Body of pancreas (tissue), 4 donors: Measurements from ENCODE around the gene EPHB1. TPM values are rescaled to one million over a fixed set of nuclear protein-coding genes. Genes with fewer than 3 reads are reported as not detected.
"Not testable (repeated sequence)": the region's sequence is repeated elsewhere in the genome, so short reads cannot be mapped to it uniquely, and the experiment has no call there.

Experiments
- ATAC-seq: fragments of 150-250 bp; one replicate; pipeline ENCODE4 v1.9.1; 2016
- DNase-seq, 4 donors: peaks; one replicate each; pipeline ENCODE4 v3.0.0-alpha.2; 2019
- H3K27ac ChIP-seq, 4 donors: fragments of 200-600 bp; sonication (generic); 1 replicate in 3 of 4; 2 replicates in 1 of 4; pipeline versions ENCODE4 v1.5.1 to v1.6.1; 2016 to 2019; ENCODE audit warnings: mild to moderate bottlenecking in 1 of 4, mixed read lengths in 1 of 4, moderate library complexity in 1 of 4
- H3K27me3 ChIP-seq, 2 donors: fragments of 200-600 bp; sonication (generic); one replicate each; pipeline ENCODE4 v1.6.0; 2016; ENCODE audit warnings: mild to moderate bottlenecking in 1 of 2
- H3K36me3 ChIP-seq, 2 donors: fragments of 200-600 bp; sonication (generic); replicated peaks in 1 of 2; 2 replicates each; pipeline ENCODE4 v1.5.1; 2016; ENCODE audit warnings: low read depth in 2 of 2; ENCODE audit not compliant: insufficient read depth in 1 of 2
- H3K4me1 ChIP-seq: fragments of 200-600 bp; sonication (generic); one replicate; pipeline ENCODE4 v1.6.0; 2016
- H3K4me3 ChIP-seq, 2 donors: fragments of 200-600 bp; sonication (generic); 1 replicate in 1 of 2; 2 replicates in 1 of 2; pipeline ENCODE4 v1.5.1; 2016 to 2019
- H3K9me3 ChIP-seq, 3 donors: fragments of 200-600 bp; sonication (generic); 1 replicate in 2 of 3; 2 replicates in 1 of 3; pipeline ENCODE4 v1.5.1; 2016
- POLR2A ChIP-seq, 3 donors: fragments of 450-650 bp; IDR thresholded peaks; one replicate each; pipeline ENCODE4 v1.6.1; 2016; ENCODE audit warnings: antibody characterized with exemption in 3 of 3, mild to moderate bottlenecking in 2 of 3
- WGBS, 2 donors: methylation state at CpG; one replicate each; pipeline ENCODE4 v1.1.5; 2017; 5-methylcytosine and 5-hydroxymethylcytosine counted together
- intact Hi-C: fragments of 100-400 bp; cut with DNase I; formaldehyde crosslinking; loops from one replicate; pipeline ENCODE4 v1.15.1; 2023
- total RNA-seq, 2 donors: library from RNA; depleted of rRNA; stranded (reverse); fragments of >200 nt; gene quantifications; one replicate each; pipeline ENCODE4 v1.1.0, GENCODE V29; 2016
- TF ChIP-seq, protein P1 (sequence below), 7 experiments: fragments of 450-650 bp in 4 of 7; fragments of 200-600 bp in 3 of 7; sonication (generic) in 3 of 7; IDR thresholded peaks; one replicate each; pipeline ENCODE4 v1.5.1; 2016 to 2019; ENCODE audit warnings: antibody characterized with exemption in 7 of 7

The EPHB1 gene
- total RNA-seq, 2 donors from 2014 or later = 1.3 TPM; not detected in 1

- no peak for ATAC-seq
- Histone ChIP-seq H3K27me3 (no peaks in the 10 kb centered on the region), H3K9me3 (no peaks in the 10 kb centered on the region), H3K36me3 (no peaks in the 10 kb centered on the region), H3K27ac (no peak overlapping the region), H3K4me3 (no peak overlapping the region), H3K4me1 (peaks cover 23% of the 10 kb centered on the region)
- TF ChIP-seq, protein P1, sequence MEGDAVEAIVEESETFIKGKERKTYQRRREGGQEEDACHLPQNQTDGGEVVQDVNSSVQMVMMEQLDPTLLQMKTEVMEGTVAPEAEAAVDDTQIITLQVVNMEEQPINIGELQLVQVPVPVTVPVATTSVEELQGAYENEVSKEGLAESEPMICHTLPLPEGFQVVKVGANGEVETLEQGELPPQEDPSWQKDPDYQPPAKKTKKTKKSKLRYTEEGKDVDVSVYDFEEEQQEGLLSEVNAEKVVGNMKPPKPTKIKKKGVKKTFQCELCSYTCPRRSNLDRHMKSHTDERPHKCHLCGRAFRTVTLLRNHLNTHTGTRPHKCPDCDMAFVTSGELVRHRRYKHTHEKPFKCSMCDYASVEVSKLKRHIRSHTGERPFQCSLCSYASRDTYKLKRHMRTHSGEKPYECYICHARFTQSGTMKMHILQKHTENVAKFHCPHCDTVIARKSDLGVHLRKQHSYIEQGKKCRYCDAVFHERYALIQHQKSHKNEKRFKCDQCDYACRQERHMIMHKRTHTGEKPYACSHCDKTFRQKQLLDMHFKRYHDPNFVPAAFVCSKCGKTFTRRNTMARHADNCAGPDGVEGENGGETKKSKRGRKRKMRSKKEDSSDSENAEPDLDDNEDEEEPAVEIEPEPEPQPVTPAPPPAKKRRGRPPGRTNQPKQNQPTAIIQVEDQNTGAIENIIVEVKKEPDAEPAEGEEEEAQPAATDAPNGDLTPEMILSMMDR (IDR thresholded peaks at IDR 0.05) = no peak
- TF ChIP-seq POLR2A (IDR thresholded peaks at IDR 0.05) = no peak
- intact Hi-C loops = no loop called here
- no peak for DNase-seq
- WGBS, 2 donors = 100% methylated on average over 1 of the region's 1 CpG
These were observed 22.5 kb upstream of the EPHB1 start for GRCh38 chr3:134772591-134772990.

DNA sequence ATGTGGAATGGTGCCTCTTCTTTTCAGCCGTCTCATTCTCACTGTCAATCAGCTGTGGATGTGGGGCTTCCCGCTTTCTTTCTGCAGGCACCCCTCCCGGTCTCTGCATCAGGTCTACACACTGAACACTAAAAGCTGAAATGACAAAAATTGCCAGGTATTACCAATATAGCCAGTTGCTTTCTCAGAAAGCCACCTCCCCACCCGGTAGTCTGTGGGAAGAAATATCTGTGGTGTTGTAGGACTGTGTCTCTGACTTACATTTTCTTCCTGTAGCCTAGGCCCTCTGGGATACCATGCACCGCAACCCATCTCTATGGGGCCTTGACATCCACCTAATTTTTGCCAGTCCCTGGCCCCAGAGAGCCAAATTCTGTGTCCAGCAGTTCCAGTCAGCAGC, 19.2 kb upstream of the EPHB1 start:
- ATAC-seq (no peak), DNase-seq (no peak)
- no peaks in the 10 kb centered on the region for H3K36me3 ChIP-seq
- no peaks in the 10 kb centered on the region for H3K9me3 ChIP-seq
- H3K4me1 ChIP-seq = no peaks in the 10 kb centered on the region
- H3K4me3 ChIP-seq = no peak overlapping the region
- H3K27me3 ChIP-seq = no peaks in the 10 kb centered on the region
- intact Hi-C loops = no loop called here
- TF ChIP-seq, protein P1 (IDR thresholded peaks at IDR 0.05) = no peak
- no peak for TF ChIP-seq POLR2A (IDR thresholded peaks at IDR 0.05)
- H3K27ac ChIP-seq = no peak overlapping the region
- WGBS, 2 donors = 88 to 95% methylated on average over 5 of the region's 5 CpGs

GRCh38 chr3:134776518-134776917, 18.5 kb upstream of the EPHB1 start:
- Histone ChIP-seq H3K27ac (no peak overlapping the region), H3K36me3 (no peaks in the 10 kb centered on the region), H3K4me1 (no peaks in the 10 kb centered on the region), H3K27me3 (no peaks in the 10 kb centered on the region), H3K9me3 (no peaks in the 10 kb centered on the region), H3K4me3 (no peak overlapping the region)
- intact Hi-C loops = no loop called here
- no peak for ATAC-seq
- 100% methylated on average over 1 of the region's 1 CpG for WGBS, 2 donors
- TF ChIP-seq, protein P1 (IDR thresholded peaks at IDR 0.05) = no peak
- TF ChIP-seq POLR2A (IDR thresholded peaks at IDR 0.05) = no peak
- DNase-seq = no peak

DNA sequence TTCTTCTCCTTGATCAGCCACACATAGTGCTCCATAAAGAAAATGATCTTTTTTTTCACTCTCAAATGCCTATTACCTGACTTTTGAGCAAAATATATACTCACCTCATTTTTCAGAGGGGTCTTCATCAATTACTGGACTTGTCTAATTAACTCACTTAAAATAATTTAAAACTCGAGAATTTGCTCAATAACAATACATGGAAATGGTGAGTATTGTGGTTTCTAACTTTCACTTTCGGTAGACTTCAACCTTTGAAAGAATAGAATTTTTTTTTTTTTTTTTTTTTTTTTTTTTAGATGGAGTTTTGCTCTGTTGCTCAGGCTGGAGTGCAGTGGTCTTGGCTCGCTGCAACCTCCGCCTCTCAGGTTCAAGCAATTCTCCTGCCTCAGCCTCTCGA, 17.7 kb upstream of the EPHB1 start:
- Histone ChIP-seq H3K27ac (no peak overlapping the region), H3K4me3 (no peak overlapping the region), H3K9me3 (no peaks in the 10 kb centered on the region), H3K36me3 (no peaks in the 10 kb centered on the region), H3K4me1 (no peaks in the 10 kb centered on the region), H3K27me3 (no peaks in the 10 kb centered on the region)
- 80 to 89% methylated on average over 5 of the region's 5 CpGs for WGBS, 2 donors
- ATAC-seq (no peak), DNase-seq (no peak)
- TF ChIP-seq POLR2A (IDR thresholded peaks at IDR 0.05) = no peak
- TF ChIP-seq, protein P1 (IDR thresholded peaks at IDR 0.05) = no peak
- intact Hi-C loops = no loop called here

DNA sequence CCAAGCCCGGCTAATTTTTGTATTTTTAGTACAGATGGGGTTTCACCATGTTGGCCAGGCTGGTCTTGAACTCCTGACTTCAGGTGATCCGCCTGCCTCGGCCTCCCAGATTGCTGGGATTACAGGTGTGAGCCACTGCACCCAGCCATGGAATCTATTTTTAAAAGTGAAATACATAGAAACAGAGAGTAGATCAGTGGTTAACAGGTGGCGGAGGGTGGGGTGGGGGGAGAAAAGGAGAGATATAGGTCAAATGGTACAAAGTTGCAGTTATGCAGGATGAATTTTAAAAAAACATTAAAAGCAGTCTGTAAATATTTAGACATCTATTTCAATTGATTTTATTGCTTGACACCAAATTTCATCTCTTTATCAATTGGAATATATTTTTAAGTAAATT, 6.8 kb upstream of the EPHB1 start:
- intact Hi-C loops, H3K36me3 ChIP-seq, H3K4me3 ChIP-seq, H3K9me3 ChIP-seq, DNase-seq, H3K27me3 ChIP-seq, H3K4me1 ChIP-seq, H3K27ac ChIP-seq, ATAC-seq: not testable (repeated sequence)
- 77 to 83% methylated on average over 4 of the region's 4 CpGs for WGBS, 2 donors
